HEK293 (cell line): Measurements from ENCODE around the gene PPP2R2B.

Experiments used
- BCL11A ChIP-seq: fragments of 450-650 bp; formaldehyde crosslinking; IDR thresholded peaks from 2 replicates; pipeline ENCODE4 v1.5.1; 2016; ENCODE audit warnings: low read depth, missing biosample characterization, missing genetic modification characterization
- KLF16 ChIP-seq: fragments of 450-650 bp; formaldehyde crosslinking; IDR thresholded peaks from 2 replicates; pipeline ENCODE4 v1.5.1; 2017; ENCODE audit warnings: missing biosample characterization, missing genetic modification characterization
- KLF17 ChIP-seq: fragments of 450-650 bp; formaldehyde crosslinking; IDR thresholded peaks from 2 replicates; pipeline ENCODE4 v1.5.1; 2016; ENCODE audit warnings: missing biosample characterization, missing genetic modification characterization
- KLF8 ChIP-seq: fragments of 450-650 bp; formaldehyde crosslinking; IDR thresholded peaks from 2 replicates; pipeline ENCODE4 v1.5.1; 2016; ENCODE audit warnings: missing biosample characterization, missing genetic modification characterization
- OVOL3 ChIP-seq: fragments of 450-650 bp; formaldehyde crosslinking; IDR thresholded peaks from 2 replicates; pipeline ENCODE4 v1.5.1; 2016; ENCODE audit warnings: missing biosample characterization, missing genetic modification characterization
- PRDM2 ChIP-seq: fragments of 450-650 bp; formaldehyde crosslinking; IDR thresholded peaks from 2 replicates; pipeline ENCODE4 v1.5.1; 2016; ENCODE audit warnings: missing biosample characterization, missing genetic modification characterization, borderline replicate concordance
- ZBTB44 ChIP-seq: fragments of 450-650 bp; IDR thresholded peaks from 2 replicates; pipeline ENCODE4 v1.5.1; 2018; ENCODE audit warnings: missing biosample characterization, mild to moderate bottlenecking, missing genetic modification characterization
- ZBTB48 ChIP-seq: fragments of 450-650 bp; formaldehyde crosslinking; IDR thresholded peaks from 2 replicates; pipeline ENCODE4 v1.5.1; 2016; ENCODE audit warnings: missing biosample characterization, missing genetic modification characterization
- ZFHX2 ChIP-seq: fragments of 450-650 bp; formaldehyde crosslinking; conservative IDR thresholded peaks from 2 replicates; pipeline ENCODE4 v1.5.1; 2016; ENCODE audit warnings: missing biosample characterization, missing genetic modification characterization
- ZNF155 ChIP-seq: fragments of 450-650 bp; formaldehyde crosslinking; IDR thresholded peaks from 2 replicates; pipeline ENCODE4 v1.5.1; 2016; ENCODE audit warnings: missing biosample characterization, missing genetic modification characterization
- ZNF174 ChIP-seq: fragments of 450-650 bp; formaldehyde crosslinking; IDR thresholded peaks from 2 replicates; pipeline ENCODE4 v1.5.0; 2017; ENCODE audit warnings: missing biosample characterization, mild to moderate bottlenecking, missing genetic modification characterization
- ZNF239 ChIP-seq: fragments of 450-650 bp; formaldehyde crosslinking; IDR thresholded peaks from 2 replicates; pipeline ENCODE4 v1.5.1; 2016; ENCODE audit warnings: missing biosample characterization, missing genetic modification characterization
- ZNF24 ChIP-seq: fragments of 450-650 bp; formaldehyde crosslinking; IDR thresholded peaks from 2 replicates; pipeline ENCODE4 v1.5.1; 2016; ENCODE audit warnings: missing biosample characterization, missing genetic modification characterization
- ZNF324 ChIP-seq: fragments of 450-650 bp; formaldehyde crosslinking; IDR thresholded peaks from 2 replicates; pipeline ENCODE4 v1.5.1; 2016; ENCODE audit warnings: missing biosample characterization, missing genetic modification characterization
- ZNF341 ChIP-seq: fragments of 450-650 bp; formaldehyde crosslinking; IDR thresholded peaks from 2 replicates; pipeline ENCODE4; 2016; ENCODE audit warnings: low read depth, missing biosample characterization, missing genetic modification characterization
- ZNF37A ChIP-seq: fragments of 450-650 bp; IDR thresholded peaks from 2 replicates; pipeline ENCODE4 v1.5.1; 2018; ENCODE audit warnings: missing biosample characterization, missing genetic modification characterization
- ZNF501 ChIP-seq: fragments of 450-650 bp; formaldehyde crosslinking; IDR thresholded peaks from 2 replicates; pipeline ENCODE4 v1.5.1; 2016; ENCODE audit warnings: missing biosample characterization, missing genetic modification characterization
- ZNF548 ChIP-seq: fragments of 450-650 bp; formaldehyde crosslinking; IDR thresholded peaks from 2 replicates; pipeline ENCODE4 v1.5.1; 2016; ENCODE audit warnings: missing biosample characterization, missing genetic modification characterization
- ZNF623 ChIP-seq: fragments of 450-650 bp; formaldehyde crosslinking; IDR thresholded peaks from 2 replicates; pipeline ENCODE4 v1.5.1; 2016; ENCODE audit warnings: missing biosample characterization, missing genetic modification characterization
- ZNF645 ChIP-seq: fragments of 450-650 bp; formaldehyde crosslinking; IDR thresholded peaks from 2 replicates; pipeline ENCODE4; 2016; ENCODE audit warnings: missing biosample characterization, missing genetic modification characterization
- ZNF677 ChIP-seq: fragments of 450-650 bp; IDR thresholded peaks from 2 replicates; pipeline ENCODE4 v1.5.0; 2018; ENCODE audit warnings: missing biosample characterization, mild to moderate bottlenecking, missing genetic modification characterization, moderate library complexity
- ZNF747 ChIP-seq: fragments of 450-650 bp; formaldehyde crosslinking; IDR thresholded peaks from 2 replicates; pipeline ENCODE4 v1.5.1; 2016; ENCODE audit warnings: missing biosample characterization, missing genetic modification characterization
- ZNF768 ChIP-seq: fragments of 450-650 bp; formaldehyde crosslinking; IDR thresholded peaks from 2 replicates; pipeline ENCODE4 v1.5.1; 2018; ENCODE audit warnings: missing biosample characterization, mild to moderate bottlenecking, missing genetic modification characterization
- ZNF777 ChIP-seq: fragments of 450-650 bp; formaldehyde crosslinking; IDR thresholded peaks from 2 replicates; pipeline ENCODE4 v1.5.1; 2017; ENCODE audit warnings: missing biosample characterization, missing genetic modification characterization, borderline replicate concordance
- ZNF843 ChIP-seq: fragments of 450-650 bp; formaldehyde crosslinking; IDR thresholded peaks from 2 replicates; pipeline ENCODE4 v1.5.1; 2016; ENCODE audit warnings: missing biosample characterization, missing genetic modification characterization
- TF ChIP-seq, protein P1 (sequence below): fragments of 450-650 bp; formaldehyde crosslinking; IDR thresholded peaks from 2 replicates; pipeline ENCODE4 v1.5.1; 2017; ENCODE audit warnings: missing biosample characterization, missing genetic modification characterization
- TF ChIP-seq, protein P2 (sequence below): fragments of 450-650 bp; formaldehyde crosslinking; IDR thresholded peaks from 2 replicates; pipeline ENCODE4 v1.5.1; 2016; ENCODE audit warnings: missing biosample characterization, missing genetic modification characterization, low read depth

Gene PPP2R2B

GRCh38 chr5:146878476-146879172 lies at the start of gene PPP2R2B (continued):
- no peak for TF ChIP-seq ZNF677 (tag by site-specific recombination)
- TF ChIP-seq KLF8 (tag by site-specific recombination): no peak
- no peak for TF ChIP-seq ZNF623 (tag by site-specific recombination)
- TF ChIP-seq, protein P1, sequence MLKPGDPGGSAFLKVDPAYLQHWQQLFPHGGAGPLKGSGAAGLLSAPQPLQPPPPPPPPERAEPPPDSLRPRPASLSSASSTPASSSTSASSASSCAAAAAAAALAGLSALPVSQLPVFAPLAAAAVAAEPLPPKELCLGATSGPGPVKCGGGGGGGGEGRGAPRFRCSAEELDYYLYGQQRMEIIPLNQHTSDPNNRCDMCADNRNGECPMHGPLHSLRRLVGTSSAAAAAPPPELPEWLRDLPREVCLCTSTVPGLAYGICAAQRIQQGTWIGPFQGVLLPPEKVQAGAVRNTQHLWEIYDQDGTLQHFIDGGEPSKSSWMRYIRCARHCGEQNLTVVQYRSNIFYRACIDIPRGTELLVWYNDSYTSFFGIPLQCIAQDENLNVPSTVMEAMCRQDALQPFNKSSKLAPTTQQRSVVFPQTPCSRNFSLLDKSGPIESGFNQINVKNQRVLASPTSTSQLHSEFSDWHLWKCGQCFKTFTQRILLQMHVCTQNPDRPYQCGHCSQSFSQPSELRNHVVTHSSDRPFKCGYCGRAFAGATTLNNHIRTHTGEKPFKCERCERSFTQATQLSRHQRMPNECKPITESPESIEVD: no peak
- no peak for TF ChIP-seq ZNF843
- TF ChIP-seq ZNF24: no peak
- TF ChIP-seq ZNF777: no peak
- no peak for TF ChIP-seq BCL11A (tag by site-specific recombination)
- no peak for TF ChIP-seq ZNF37A (tag by site-specific recombination)
- peak; percentile 51; the same call in 1 of the 2 replicates for TF ChIP-seq ZBTB48 (tag by site-specific recombination)
- TF ChIP-seq, protein P2, sequence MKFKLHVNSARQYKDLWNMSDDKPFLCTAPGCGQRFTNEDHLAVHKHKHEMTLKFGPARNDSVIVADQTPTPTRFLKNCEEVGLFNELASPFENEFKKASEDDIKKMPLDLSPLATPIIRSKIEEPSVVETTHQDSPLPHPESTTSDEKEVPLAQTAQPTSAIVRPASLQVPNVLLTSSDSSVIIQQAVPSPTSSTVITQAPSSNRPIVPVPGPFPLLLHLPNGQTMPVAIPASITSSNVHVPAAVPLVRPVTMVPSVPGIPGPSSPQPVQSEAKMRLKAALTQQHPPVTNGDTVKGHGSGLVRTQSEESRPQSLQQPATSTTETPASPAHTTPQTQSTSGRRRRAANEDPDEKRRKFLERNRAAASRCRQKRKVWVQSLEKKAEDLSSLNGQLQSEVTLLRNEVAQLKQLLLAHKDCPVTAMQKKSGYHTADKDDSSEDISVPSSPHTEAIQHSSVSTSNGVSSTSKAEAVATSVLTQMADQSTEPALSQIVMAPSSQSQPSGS (tag by site-specific recombination): no peak
- no peak for TF ChIP-seq ZNF174
- peak; percentile 93 for TF ChIP-seq ZNF341 (tag by site-specific recombination)
- TF ChIP-seq ZNF155 (tag by site-specific recombination): no peak
- no peak for TF ChIP-seq KLF16 (tag by site-specific recombination)
- peak; percentile 100 for TF ChIP-seq ZBTB44 (tag by site-specific recombination)
- no peak for TF ChIP-seq ZNF501 (tag by site-specific recombination)
- TF ChIP-seq OVOL3 (tag by site-specific recombination): no peak
- TF ChIP-seq ZNF324 (tag by site-specific recombination): no peak
- peak; percentile 93 for TF ChIP-seq ZFHX2 (tag by site-specific recombination)
- no peak for TF ChIP-seq ZNF645 (tag by site-specific recombination)
- TF ChIP-seq PRDM2: no peak
- TF ChIP-seq ZNF548: no peak
- no peak for TF ChIP-seq ZNF768
- TF ChIP-seq KLF17 (tag by site-specific recombination): no peak
- no peak for TF ChIP-seq ZNF747 (tag by site-specific recombination)
- no peak for TF ChIP-seq ZNF239 (tag by site-specific recombination)
